Retinal pigment epithelial cell (primary cell): ENCODE measurements around the gene CUX1.

Experiments
- DNase-seq: peaks from one replicate; pipeline ENCODE4 v3.0.0-alpha.2; 2010; ENCODE audit warnings: low read depth
- H3K4me3 ChIP-seq: 2 replicates; pipeline ENCODE4 v1.5.1; 2011; ENCODE audit warnings: mild to moderate bottlenecking, low read length, control low read depth, moderate library complexity
- CTCF ChIP-seq: conservative IDR thresholded peaks from 2 replicates; pipeline ENCODE4 v1.5.1; 2011; ENCODE audit warnings: low read depth, low read length, control low read depth, inconsistent platforms

Gene CUX1

DNA sequence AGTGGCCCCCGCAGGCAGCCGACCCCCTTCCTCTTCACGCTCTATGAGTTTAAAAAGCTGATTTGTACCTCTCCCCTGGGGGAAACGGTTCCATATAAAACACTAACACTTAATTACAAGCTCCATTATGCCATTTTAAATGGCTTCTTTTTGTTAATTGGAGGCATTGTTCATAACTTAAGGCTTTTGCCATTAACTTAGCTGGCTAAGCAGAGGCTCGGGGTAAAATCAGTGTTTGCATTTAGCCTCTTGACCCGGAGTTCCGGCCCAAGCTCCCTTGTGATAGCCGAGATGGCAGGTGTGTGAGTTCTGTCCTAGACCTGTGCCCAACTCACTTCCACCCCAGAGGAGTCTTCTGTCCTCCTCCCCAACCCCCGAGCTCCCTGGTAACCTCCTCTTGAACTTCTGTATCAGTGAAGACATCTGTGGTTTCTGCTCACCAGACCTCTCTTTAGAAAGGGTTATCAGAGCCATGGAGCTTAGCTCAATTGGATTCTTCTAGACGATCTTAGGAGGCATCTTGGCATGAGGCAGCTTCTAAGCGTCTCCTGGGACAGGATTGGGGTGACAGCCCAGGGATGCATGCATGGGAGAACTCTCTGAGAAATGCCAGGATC lies 435.0 kb downstream of the CUX1 start:
- no peak for DNase-seq
- no peak overlapping the region for H3K4me3 ChIP-seq
- no peak for TF ChIP-seq CTCF

DNA sequence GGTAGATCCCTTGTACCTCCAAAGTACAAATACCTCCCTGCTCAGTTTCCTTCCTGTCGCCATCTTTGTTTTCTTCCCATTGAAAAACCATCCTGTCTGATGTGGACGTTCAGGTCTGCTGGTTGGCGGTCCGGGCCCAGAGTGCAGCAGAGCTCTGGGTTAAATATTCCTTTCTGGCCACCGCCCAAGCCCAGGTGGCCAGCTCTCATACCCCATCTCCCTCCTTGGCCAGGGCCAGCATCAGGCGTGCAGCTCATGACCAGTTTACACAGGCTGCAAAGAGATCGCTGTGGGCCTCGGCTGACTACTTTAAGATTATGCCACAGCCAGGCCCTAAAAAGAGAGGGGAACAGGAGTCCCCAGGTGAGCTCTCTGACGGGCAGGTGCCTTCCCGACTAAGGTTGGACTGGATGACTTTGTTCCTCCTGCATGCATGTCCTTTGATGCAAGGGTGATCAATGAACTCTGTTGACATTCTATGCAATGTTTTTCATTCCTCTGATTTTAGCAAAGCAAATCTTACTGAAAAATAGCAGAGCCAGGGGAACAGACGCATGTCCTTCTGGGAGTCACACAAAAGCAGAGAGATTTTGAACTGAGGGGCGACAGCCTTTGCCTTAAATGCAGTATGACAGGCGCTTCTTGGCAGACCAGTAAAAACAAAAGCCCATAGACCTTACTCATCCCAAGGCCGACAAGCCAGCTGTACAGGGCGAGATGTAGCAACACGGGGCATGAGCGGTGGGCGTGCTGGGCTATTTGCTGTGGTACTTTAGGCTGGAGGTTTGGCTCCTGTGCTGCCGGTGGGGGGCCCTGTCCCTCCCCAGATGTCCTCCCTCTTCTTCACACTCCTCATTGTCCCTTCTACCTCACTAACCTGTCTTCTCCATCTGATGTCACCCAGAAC lies 435.9 kb downstream of the CUX1 start:
- no peak overlapping the region for H3K4me3 ChIP-seq
- no peak for TF ChIP-seq CTCF
- DNase-seq, result no peak

- no peak for TF ChIP-seq CTCF
- no peak for DNase-seq
- H3K4me3 ChIP-seq, result no peak overlapping the region
Measured at GRCh38 chr7:102253973-102254370, 436.5 kb downstream of the CUX1 start.

- no peak overlapping the region for H3K4me3 ChIP-seq
- no peak for TF ChIP-seq CTCF
- DNase-seq, result no peak
Measured at GRCh38 chr7:102254521-102254920, 437.1 kb downstream of the CUX1 start.

DNA sequence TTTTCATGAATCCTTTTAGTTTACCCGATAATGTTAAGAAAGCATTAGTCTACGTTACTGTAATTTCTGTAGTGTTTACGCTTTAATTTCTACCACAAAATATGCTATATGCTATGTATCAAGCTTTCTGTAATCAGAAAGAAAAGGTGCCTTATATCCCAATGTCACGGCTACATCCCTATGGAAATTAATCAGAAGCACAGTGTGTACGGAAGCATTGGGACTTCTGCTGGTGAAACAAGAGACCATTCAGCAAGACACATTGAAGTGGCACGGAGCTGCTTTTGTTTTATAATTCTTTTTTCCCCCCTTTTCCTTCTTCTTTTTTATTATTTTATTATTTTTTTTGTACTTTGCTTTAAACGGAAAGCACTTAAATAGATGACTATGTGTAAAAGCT lies 438.1 kb downstream of the CUX1 start:
- no peak overlapping the region for H3K4me3 ChIP-seq
- TF ChIP-seq CTCF, result no peak
- DNase-seq, result no peak

- no peak for DNase-seq
- TF ChIP-seq CTCF, result no peak
- H3K4me3 ChIP-seq, result no peak overlapping the region
Measured at GRCh38 chr7:102255916-102256315, 438.5 kb downstream of the CUX1 start.
